MCF 10A (cell line): ENCODE data around the gene CLEC18A. TPM values are rescaled to one million over a fixed set of nuclear protein-coding genes. Genes with fewer than 3 reads are reported as not detected.

ENCODE experiments used
- BruUV-seq: library from RNA; stranded (reverse); fragments of 400-500 nt; replicated peaks from 2 replicates; lab custom pipeline; 2021; lab: Mats Ljungman, UMichigan
- CTCF ChIA-PET: fragments of 300-600 bp; sonication (Branson Sonifier 250); formaldehyde crosslinking; extraction: SDS; loops from one replicate; lab custom pipeline; 2021; ENCODE audit warnings: antibody characterized with exemption, inconsistent platforms; lab: Yijun Ruan, JAX
- POLR2A ChIA-PET: fragments of 300-600, 350-650 bp; sonication (Branson Sonifier 250); formaldehyde crosslinking; extraction: SDS; loops from one replicate; lab custom pipeline; 2020; ENCODE audit warnings: antibody characterized with exemption, inconsistent platforms; lab: Yijun Ruan, JAX
- DNase-seq: peaks from one replicate; pipeline ENCODE4 v3.0.0-alpha.2; 2018; ENCODE audit not compliant: unreplicated experiment
- H3K27ac Mint-ChIP-seq: one replicate; pipeline ENCODE4 v1.8.0; 2022; ENCODE audit warnings: mild to moderate bottlenecking, low read depth, mixed read lengths; ENCODE audit not compliant: unreplicated experiment
- H3K27me3 Mint-ChIP-seq: one replicate; pipeline ENCODE4 v1.8.0; 2022; ENCODE audit warnings: mixed read lengths; ENCODE audit not compliant: insufficient read depth, unreplicated experiment
- H3K36me3 Mint-ChIP-seq: one replicate; pipeline ENCODE4 v1.8.0; 2022; ENCODE audit warnings: mild to moderate bottlenecking, moderate library complexity, mixed read lengths; ENCODE audit not compliant: insufficient read depth, unreplicated experiment
- H3K4me1 Mint-ChIP-seq: one replicate; pipeline ENCODE4 v1.8.0; 2022; ENCODE audit warnings: mixed read lengths; ENCODE audit not compliant: insufficient read depth, unreplicated experiment
- H3K4me3 Mint-ChIP-seq: one replicate; pipeline ENCODE4 v1.8.0; 2022; ENCODE audit warnings: mild to moderate bottlenecking, moderate library complexity, mixed read lengths; ENCODE audit not compliant: unreplicated experiment
- H3K9me3 Mint-ChIP-seq: one replicate; pipeline ENCODE4 v1.8.0; 2022; ENCODE audit warnings: mixed read lengths; ENCODE audit not compliant: unreplicated experiment
- CTCF ChIP-seq: fragments of 200-600 bp; IDR thresholded peaks from one replicate; pipeline ENCODE4 v1.8.0; 2022; ENCODE audit warnings: antibody characterized with exemption, mild to moderate bottlenecking; ENCODE audit not compliant: unreplicated experiment
- intact Hi-C: fragments of 100-400 bp; cut with micrococcal nuclease; formaldehyde crosslinking; loops from 2 replicates; pipeline ENCODE4 v1.14.1; 2022
- total RNA-seq: library from RNA; stranded (reverse); gene quantifications from 2 replicates; pipeline ENCODE4 v1.2.3, GENCODE V29; 2022

Gene CLEC18A
- total RNA-seq, 1 experiment from 2014 or later = 0.28 TPM

- H3K4me3 Mint-ChIP-seq = no peak overlapping the region
- H3K4me1 Mint-ChIP-seq = no peaks in the 10 kb centered on the region
- DNase-seq = no peak
- H3K27ac Mint-ChIP-seq = no peak overlapping the region
- H3K36me3 Mint-ChIP-seq = peaks cover 23% of the 10 kb centered on the region
- H3K9me3 Mint-ChIP-seq = no peaks in the 10 kb centered on the region
- no peak for TF ChIP-seq CTCF
- no peaks in the 10 kb centered on the region for H3K27me3 Mint-ChIP-seq
- no TSS peak for BruUV-seq
- intact Hi-C loops = no loop called here
- ChIA-PET CTCF (interaction anchor here (0.6 kb wide), 2 partner anchors 210 to 215 kb away, joined by 3 read pairs; no protein-coding TSS in a partner anchor), POLR2A (no interaction called here)
These were observed 15.8 kb upstream of the CLEC18A start for GRCh38 chr16:69935278-69935711.

- no peaks in the 10 kb centered on the region for H3K4me1 Mint-ChIP-seq
- H3K9me3 Mint-ChIP-seq = no peaks in the 10 kb centered on the region
- H3K36me3 Mint-ChIP-seq = peaks cover 28% of the 10 kb centered on the region
- no peak overlapping the region for H3K27ac Mint-ChIP-seq
- no peak overlapping the region for H3K4me3 Mint-ChIP-seq
- intact Hi-C loops = no loop called here
- ChIA-PET POLR2A (no interaction called here), CTCF (no interaction called here)
- no peak for DNase-seq
- BruUV-seq = no TSS peak
- TF ChIP-seq CTCF = no peak
- H3K27me3 Mint-ChIP-seq = no peaks in the 10 kb centered on the region
These were observed 15.4 kb upstream of the CLEC18A start for GRCh38 chr16:69935740-69936139.

- H3K27ac Mint-ChIP-seq = no peak overlapping the region
- CTCF ChIA-PET = no interaction called here
- no peak for TF ChIP-seq CTCF
- H3K4me1 Mint-ChIP-seq = no peaks in the 10 kb centered on the region
- DNase-seq = no peak
- intact Hi-C loops = no loop called here
- no peaks in the 10 kb centered on the region for H3K27me3 Mint-ChIP-seq
- no TSS peak for BruUV-seq
- H3K36me3 Mint-ChIP-seq = peaks cover 30% of the 10 kb centered on the region
- POLR2A ChIA-PET = no interaction called here
- H3K4me3 Mint-ChIP-seq = no peak overlapping the region
- no peaks in the 10 kb centered on the region for H3K9me3 Mint-ChIP-seq
These were observed 14.9 kb upstream of the CLEC18A start for GRCh38 chr16:69936252-69936651.

- DNase-seq = no peak
- intact Hi-C loops = no loop called here
- no peaks in the 10 kb centered on the region for H3K27me3 Mint-ChIP-seq
- H3K4me1 Mint-ChIP-seq = no peaks in the 10 kb centered on the region
- no peak overlapping the region for H3K4me3 Mint-ChIP-seq
- no peaks in the 10 kb centered on the region for H3K9me3 Mint-ChIP-seq
- BruUV-seq = no TSS peak
- TF ChIP-seq CTCF = no peak
- no peak overlapping the region for H3K27ac Mint-ChIP-seq
- CTCF ChIA-PET = interaction anchor here (0.8 kb wide), 1 partner anchor 152 kb away, joined by 3 read pairs; no protein-coding TSS in a partner anchor
- POLR2A ChIA-PET = no interaction called here
- H3K36me3 Mint-ChIP-seq = peaks cover 25% of the 10 kb centered on the region
These were observed 14.4 kb upstream of the CLEC18A start for GRCh38 chr16:69936751-69937211.
